G401 (cell line): Measurements from ENCODE around the gene HYPK. TPM values are rescaled to one million over a fixed set of nuclear protein-coding genes. Genes with fewer than 3 reads are reported as not detected.

Experiments
- DNase-seq: peaks from one replicate; pipeline ENCODE4 v3.0.0-alpha.2; 2015; ENCODE audit warnings: low spot score
- in situ Hi-C: cut with HindIII; loops from 2 replicates; pipeline ENCODE4 v1.10.0; 2016; ENCODE audit warnings: low sequenced_read_pairs, mixed read lengths
- total RNA-seq: library from RNA; depleted of rRNA; stranded (reverse); fragments of >200 nt; shearing (Covaris generic); gene quantifications from 2 replicates; pipeline ENCODE4 v1.2.3, GENCODE V29; 2014; rRNA removed

Gene HYPK, protein sequence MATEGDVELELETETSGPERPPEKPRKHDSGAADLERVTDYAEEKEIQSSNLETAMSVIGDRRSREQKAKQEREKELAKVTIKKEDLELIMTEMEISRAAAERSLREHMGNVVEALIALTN
- total RNA-seq: 2.2 and 2.6 TPM in 2 replicates

- DNase-seq: peak; percentile 95
- in situ Hi-C loops: no loop called here
These were observed at the start of gene HYPK for GRCh38 chr15:43800286-43801141. TSS of gene HYPK (plus strand) at chr15:43800599. CDS start at chr15:43800623, 24 bp downstream.

DNA sequence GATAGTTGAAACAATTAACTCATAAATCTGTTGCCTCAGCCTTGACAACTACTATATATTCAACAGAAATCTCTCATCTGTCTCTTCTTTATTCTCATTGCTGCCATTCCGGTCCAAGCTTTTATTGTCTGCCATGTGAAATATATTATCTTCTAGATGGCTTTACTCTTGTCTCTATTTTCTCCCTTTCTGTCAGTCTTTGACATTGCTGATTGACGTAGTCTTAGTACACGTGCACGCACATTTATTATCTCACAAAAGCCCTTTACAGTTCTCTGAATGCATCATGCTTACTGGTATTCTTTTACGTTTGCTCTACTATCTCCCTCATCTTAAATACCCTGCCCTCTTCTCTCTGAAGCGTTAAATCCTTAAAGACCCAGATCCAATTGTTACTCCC, 48.5 kb upstream of the HYPK start:
- DNase-seq: no peak
- in situ Hi-C loops: no loop called here

DNA sequence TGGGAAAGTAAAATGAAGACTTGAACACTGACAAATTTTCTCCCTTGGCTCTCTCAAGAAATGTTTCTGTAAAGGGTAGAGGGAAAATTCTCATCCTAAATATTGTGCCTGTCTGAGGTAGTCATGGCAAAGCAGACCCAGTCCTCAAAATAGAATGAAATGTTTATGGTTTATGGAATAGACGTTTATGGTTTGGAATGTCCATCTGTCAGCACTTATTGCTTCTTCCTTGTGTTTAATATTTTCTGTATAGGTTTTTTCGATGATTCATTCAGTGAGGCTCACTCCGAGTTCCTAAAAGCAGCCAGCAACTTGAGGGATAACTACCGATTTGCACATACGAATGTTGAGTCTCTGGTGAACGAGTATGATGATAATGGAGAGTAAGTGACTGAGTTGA, 37.6 kb upstream of the HYPK start:
- in situ Hi-C loops: no loop called here
- no peak for DNase-seq

DNA sequence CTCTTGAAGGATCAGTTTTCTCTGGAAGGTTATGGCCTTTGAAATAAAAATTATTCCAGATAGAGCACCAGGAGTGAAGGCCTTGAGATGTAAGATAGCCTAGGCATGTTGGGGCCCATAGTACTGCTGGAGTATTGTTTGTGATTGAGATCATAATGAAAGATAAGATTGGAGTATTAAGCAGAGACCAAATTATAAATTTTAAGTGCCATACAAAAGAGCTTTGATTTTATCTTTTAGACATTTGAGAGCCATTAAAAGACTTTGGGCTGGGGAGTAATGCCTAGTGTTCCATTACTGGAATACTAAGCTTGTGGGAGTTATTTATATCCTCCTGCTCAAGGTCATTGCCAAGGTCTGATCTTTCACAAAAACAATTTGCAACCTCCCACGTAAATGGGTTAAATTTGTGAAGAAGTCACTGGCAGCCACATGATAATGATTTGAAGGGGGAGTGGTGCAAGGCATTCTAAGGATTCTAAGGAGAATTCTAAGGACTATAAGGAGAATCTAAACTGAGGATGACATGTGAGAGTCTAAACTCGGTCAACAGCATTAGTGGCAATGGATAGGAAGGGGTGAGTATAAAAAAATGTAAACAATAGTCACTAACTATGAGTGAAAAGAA, 36.5 kb upstream of the HYPK start:
- in situ Hi-C loops: no loop called here
- DNase-seq: no peak

DNA sequence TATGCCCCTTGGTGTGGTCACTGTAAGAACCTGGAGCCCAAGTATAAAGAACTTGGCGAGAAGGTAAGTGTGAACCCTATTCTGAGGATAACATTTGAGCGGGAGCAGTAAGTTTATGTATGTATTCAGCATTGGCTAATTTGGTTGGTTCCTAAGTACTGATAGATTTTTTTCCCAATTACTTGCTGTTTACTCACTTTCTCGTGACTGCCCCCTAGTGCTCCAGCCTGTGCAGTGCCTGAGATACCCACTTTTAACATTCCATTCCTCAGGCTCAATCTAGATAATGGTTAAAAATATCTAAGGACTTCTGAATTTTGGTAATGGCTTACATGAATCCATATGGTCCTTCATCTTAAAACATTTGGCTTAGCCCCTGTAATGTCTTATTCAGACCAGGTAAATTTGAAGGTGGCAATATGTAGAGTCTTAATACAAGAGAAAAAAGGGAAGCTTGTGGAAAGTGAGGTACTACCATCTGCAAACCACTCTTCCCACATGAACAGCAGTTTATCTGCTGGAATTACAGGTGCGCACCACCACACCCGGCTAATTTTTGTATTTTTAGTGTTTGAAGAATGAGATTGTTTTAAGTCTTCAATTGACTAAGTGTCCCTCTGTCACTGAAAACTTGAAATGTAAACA, 30.7 kb upstream of the HYPK start:
- peak; percentile 79 for DNase-seq
- in situ Hi-C loops: loop anchor here (10.0 kb wide), 1 partner anchor 95 kb away; no protein-coding TSS in a partner anchor

DNA sequence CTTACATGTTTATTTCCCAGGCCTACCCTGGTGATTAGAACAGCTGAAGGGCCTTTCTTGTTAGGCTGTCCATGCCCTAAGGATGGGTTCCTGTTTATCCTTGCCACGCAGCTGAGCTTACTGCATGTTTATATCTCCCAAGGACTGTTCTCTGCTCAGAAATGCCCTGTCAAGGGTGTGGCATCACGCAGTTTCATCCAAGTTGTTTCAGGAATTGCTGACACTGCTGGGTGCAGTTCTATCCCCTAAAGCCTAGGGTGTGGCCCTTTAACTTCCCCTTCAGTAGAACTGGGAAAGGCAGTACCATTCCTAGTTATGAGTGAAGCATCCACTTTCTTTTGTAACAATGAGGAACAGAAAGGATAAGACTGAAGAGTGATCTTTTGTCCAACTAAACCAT, 28.6 kb upstream of the HYPK start:
- in situ Hi-C loops: loop anchor here (10.0 kb wide), 1 partner anchor 93 kb away; no protein-coding TSS in a partner anchor

GRCh38 chr15:43772624-43773023, 27.8 kb upstream of the HYPK start:
- in situ Hi-C loops: loop anchor here (10.0 kb wide), 1 partner anchor 92 kb away; no protein-coding TSS in a partner anchor
- DNase-seq: no peak

More for the DNA sequence above, 28.6 kb upstream of the HYPK start:
- no peak for DNase-seq

DNA sequence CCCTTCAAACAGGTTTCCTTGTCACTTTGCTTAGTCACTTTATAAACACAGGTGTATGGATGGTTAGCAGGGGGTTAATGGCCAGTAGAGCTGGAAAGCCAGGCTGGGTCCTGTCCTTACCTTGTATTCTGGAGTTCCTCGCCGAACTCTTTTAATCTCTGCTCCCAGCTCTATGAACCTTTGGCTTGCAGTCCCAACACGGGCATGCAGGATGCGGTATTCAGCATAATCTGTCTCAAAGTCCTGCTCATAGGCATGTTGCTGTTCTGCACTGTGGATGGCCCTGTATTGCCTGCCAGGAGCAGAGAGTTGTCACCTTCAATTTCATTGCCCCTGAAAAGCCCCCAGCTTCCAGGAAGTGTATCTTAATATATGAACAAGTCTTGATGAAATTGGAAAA, 26.3 kb upstream of the HYPK start:
- DNase-seq: no peak
- in situ Hi-C loops: loop anchor here (10.0 kb wide), 1 partner anchor 91 kb away; no protein-coding TSS in a partner anchor

GRCh38 chr15:43775411-43775965, 24.9 kb upstream of the HYPK start:
- DNase-seq: peak; percentile 75
- in situ Hi-C loops: loop anchor here (10.0 kb wide), 1 partner anchor 89 kb away; no protein-coding TSS in a partner anchor

DNA sequence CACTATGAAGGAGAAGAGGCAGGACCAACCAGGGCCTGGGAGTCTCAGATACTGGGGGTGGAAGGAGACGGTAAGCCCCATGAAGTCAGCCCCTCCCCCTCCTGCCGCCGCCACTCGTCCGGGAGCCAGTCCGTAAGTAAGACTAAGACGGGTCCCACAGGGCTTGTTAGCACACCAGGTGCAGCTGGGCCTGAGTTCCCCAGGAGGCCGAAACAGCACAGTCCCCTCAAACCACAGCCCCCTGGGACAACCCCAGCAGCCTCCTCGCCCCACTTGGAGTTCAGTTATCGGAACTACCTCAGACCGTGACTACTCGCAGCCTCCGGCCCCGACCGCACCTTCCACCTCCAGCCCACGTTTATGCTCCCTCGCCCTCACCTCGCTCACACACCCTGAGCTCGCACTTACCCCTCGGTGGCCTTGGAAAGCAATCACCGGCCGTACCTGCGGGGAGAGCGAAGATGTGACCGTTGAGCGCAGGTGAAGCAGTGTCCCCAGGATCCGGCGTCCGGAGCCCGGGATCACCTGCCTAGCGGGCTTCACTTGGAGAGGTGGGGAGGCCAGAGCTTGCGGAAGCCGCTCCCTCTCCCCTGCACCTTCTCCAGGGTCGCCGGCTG, 24.2 kb upstream of the HYPK start:
- in situ Hi-C loops: loop anchor here (10.0 kb wide), 1 partner anchor 89 kb away; no protein-coding TSS in a partner anchor
- DNase-seq: peak; percentile 41

- in situ Hi-C loops: loop anchor here (10.0 kb wide), 1 partner anchor 88 kb away; no protein-coding TSS in a partner anchor
- peak; percentile 75 for DNase-seq
These were observed 23.6 kb upstream of the HYPK start, which contains the start of gene ELL3 for GRCh38 chr15:43776718-43777266. TSS of gene ELL3 (minus strand) at chr15:43776966. CDS start at chr15:43776901, 65 bp downstream.

DNA sequence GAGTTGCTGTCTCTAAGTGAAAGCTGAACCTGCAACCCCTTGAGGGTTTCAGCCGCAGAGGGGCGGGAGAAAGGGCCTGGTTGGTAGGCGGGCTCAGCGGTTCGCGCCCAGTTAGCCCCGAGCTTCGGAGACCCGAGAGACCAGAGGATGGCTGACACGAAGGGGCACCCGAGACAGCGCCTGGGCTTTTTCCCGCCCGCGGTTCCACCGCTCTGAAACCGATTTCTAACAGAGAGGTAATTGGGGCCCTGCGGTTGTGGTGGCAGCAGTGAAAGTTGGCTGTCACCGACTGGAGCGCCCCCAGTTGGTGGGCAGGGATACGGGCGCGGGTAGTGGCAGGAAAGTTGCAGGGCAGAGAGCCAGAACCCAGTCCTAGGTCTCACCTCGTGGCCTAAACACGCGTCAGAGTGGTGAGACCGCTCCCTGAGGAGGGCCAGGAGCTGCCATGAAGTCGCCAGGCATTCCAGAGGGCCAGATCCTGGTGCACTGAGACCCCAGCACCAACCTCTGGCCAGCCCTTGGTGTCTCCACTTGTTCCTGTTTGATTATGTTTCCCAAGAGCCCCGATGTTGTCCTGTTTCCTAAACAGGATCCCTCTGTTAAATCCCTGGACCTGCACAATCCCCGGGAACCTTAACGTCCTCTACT, 23.0 kb upstream of the HYPK start:
- peak; percentile 71 for DNase-seq
- in situ Hi-C loops: loop anchor here (10.0 kb wide), 1 partner anchor 87 kb away; no protein-coding TSS in a partner anchor

GRCh38 chr15:43779016-43779415, 21.4 kb upstream of the HYPK start:
- in situ Hi-C loops: loop anchor here (10.0 kb wide), 1 partner anchor 86 kb away; no protein-coding TSS in a partner anchor
- no peak for DNase-seq

GRCh38 chr15:43789409-43789808, 11.0 kb upstream of the HYPK start:
- DNase-seq: no peak
- in situ Hi-C loops: no loop called here

DNA sequence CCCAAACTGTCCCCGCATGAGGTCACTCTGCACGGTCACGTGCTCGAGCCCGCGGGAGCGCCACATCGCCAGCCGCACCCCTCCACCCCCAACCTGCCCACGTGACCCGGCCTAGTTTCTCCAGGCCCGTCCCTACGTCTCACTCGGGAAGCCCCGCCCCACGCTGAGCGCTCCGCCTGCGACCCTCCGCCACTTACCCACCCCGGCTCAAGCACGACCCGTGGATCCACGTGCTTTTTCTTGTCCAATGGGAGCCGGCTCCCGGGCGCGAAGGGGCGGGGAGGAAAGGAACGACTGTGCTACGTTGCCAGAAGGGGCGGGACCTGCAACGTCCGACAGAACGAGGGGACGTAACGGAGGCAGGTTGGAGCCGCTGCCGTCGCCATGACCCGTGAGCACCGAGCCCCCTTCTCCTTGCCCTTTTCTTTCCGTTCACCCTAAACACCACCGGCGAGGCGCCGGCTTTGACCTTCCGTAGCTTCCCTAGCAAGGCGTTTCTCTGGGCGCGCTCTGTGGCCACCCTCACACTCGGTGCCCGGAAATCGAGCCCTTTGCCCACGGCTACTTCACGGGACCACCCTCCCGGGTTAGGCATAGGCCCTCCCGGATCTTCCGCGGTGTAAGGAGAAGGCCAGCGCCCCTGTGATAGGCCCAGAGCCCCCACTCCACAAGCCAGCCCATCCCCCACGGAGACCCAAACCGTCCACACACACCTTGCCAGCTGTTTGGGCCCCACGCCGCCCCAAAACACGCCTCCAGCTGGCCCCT, 8.2 kb upstream of the HYPK start, which contains the start of gene SERF2:
SERF2 (plus strand) TSS at position 328 of the 768 bp plus-strand sequence; CDS start at position 385, 57 bp downstream.
- in situ Hi-C loops: no loop called here

DNA sequence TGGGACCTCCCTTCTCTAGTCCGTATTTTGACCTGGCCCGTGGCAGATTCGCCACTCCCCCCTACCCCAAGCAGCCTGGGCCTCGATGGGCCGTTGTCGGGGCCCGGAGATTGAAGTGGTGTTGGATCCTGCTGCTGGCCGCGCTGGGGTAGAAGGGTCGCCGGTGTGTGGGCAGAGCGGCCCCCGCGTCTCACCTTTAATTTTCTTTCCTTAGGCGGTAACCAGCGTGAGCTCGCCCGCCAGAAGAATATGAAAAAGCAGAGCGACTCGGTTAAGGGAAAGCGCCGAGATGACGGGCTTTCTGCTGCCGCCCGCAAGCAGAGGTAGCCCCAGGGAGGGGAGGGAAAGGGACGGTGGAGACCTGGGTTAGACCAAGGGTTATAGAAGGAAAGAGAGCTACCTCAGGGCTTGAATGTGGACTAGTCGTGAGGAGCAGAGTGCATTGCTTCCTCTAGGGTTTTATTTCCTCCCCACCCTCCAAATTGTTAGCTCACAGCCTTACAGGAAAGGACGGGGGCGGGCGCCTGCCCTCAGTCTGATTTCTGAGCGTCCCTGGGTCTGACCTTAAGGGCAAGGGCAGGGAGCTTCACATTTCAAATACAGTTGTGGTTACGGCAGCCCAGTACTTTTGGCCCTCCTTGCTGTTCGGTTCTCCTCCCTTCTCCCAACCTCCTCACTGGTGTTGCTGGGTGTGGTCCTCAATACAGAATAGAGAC, 7.5 kb upstream of the HYPK start:
- no peak for DNase-seq
- in situ Hi-C loops: no loop called here

More for the DNA sequence above, 8.2 kb upstream of the HYPK start, which contains the start of gene SERF2:
- peak; percentile 100 for DNase-seq
